Amniotic stem cell (primary cell): ENCODE measurements around the gene LPCAT1.
"Not testable (repeated sequence)": the region's sequence is repeated elsewhere in the genome, so short reads cannot be mapped to it uniquely, and the experiment has no call there.

ENCODE experiments used
- DNase-seq: peaks from one replicate; lab custom pipeline; 2025; lab: John Stamatoyannopoulos, UW

LPCAT1 gene

GRCh38 chr5:1541702-1542400, 18.1 kb upstream of the LPCAT1 start:
- DNase-seq = no peak

GRCh38 chr5:1540831-1541701, 17.3 kb upstream of the LPCAT1 start:
- DNase-seq = no peak

GRCh38 chr5:1540166-1540565, 16.4 kb upstream of the LPCAT1 start:
- DNase-seq = no peak

- not testable (repeated sequence) for DNase-seq
Observed at GRCh38 chr5:1539393-1540161, 15.8 kb upstream of the LPCAT1 start.

GRCh38 chr5:1538741-1539392, 15.1 kb upstream of the LPCAT1 start:
- DNase-seq = no peak

GRCh38 chr5:1538276-1538675, 14.5 kb upstream of the LPCAT1 start:
- DNase-seq = no peak

- no peak for DNase-seq
Observed at GRCh38 chr5:1537603-1538154, 13.9 kb upstream of the LPCAT1 start.

GRCh38 chr5:1536871-1537602, 13.3 kb upstream of the LPCAT1 start:
- no peak for DNase-seq

GRCh38 chr5:1536322-1536845, 12.6 kb upstream of the LPCAT1 start:
- no peak for DNase-seq

- DNase-seq = no peak
Observed at GRCh38 chr5:1535646-1536045, 11.9 kb upstream of the LPCAT1 start.

GRCh38 chr5:1532384-1532783, 8.6 kb upstream of the LPCAT1 start:
- DNase-seq = no peak

- no peak for DNase-seq
Observed at GRCh38 chr5:1529498-1529897, 5.7 kb upstream of the LPCAT1 start.

- DNase-seq = no peak
Observed at GRCh38 chr5:1527533-1528205, 3.9 kb upstream of the LPCAT1 start.

- no peak for DNase-seq
Observed at GRCh38 chr5:1526681-1527131, 2.9 kb upstream of the LPCAT1 start.

GRCh38 chr5:1526190-1526631, 2.5 kb upstream of the LPCAT1 start:
- DNase-seq = no peak

- DNase-seq = no peak
Observed at GRCh38 chr5:1525624-1526189, 1.9 kb upstream of the LPCAT1 start.

- no peak for DNase-seq
Observed at GRCh38 chr5:1524799-1525623, 1.3 kb upstream of the LPCAT1 start.

- DNase-seq = no peak
Observed at GRCh38 chr5:1524481-1524798, 680 bp upstream of the LPCAT1 start.

GRCh38 chr5:1523480-1523792, 324 bp downstream of the LPCAT1 start:
- DNase-seq = no peak
